Nucleus accumbens (tissue), 56 donors: ENCODE data around the gene CDKN1C.
A peak's percentile ranks its signal among the peaks of the same experiment; 100 is the strongest.
"Not testable (repeated sequence)": the region's sequence is repeated elsewhere in the genome, so short reads cannot be mapped to it uniquely, and the experiment has no call there.

Experiments
- DNase-seq, 56 donors: peaks; one replicate each; lab custom pipeline; 2025; lab: John Stamatoyannopoulos, UW

Gene CDKN1C

DNA sequence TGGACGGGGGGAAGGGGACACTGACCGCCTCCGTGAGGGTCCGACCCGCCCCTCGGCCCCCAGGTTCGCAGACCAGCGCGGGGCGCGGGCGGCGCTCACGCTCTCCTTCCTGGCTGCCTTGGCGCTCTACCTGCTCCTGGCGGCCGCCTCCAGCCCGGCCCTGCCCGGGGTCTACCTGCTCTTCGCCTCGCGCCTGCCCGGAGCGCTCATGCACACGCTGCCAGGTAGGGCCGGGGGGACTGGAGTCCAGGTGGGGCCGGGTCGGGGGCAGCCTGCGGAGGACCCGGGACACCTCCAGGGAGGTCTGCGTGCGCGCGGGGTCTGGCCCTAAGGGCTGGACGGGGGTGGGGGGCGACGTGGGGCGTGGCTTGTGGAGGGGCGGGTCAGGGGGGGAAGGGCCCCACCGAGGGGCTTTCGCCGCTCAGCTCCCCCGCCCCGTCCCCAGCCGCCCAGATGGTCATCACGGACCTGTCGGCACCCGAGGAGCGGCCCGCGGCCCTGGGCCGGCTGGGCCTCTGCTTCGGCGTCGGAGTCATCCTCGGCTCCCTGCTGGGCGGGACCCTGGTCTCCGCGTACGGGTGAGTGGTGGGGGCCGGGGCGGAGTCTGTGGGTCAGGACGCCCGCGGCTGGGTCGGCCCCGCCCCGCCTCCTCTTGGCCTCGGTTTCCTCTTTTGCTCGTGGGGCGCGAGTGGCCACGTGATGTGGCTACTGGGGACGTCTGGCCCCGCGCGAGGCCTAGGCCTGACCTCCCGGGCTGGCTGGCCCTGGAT, 23.7 kb upstream of the CDKN1C start:
- DNase-seq = no peak

GRCh38 chr11:2908130-2908529, 22.6 kb upstream of the CDKN1C start:
- DNase-seq = no peak

DNA sequence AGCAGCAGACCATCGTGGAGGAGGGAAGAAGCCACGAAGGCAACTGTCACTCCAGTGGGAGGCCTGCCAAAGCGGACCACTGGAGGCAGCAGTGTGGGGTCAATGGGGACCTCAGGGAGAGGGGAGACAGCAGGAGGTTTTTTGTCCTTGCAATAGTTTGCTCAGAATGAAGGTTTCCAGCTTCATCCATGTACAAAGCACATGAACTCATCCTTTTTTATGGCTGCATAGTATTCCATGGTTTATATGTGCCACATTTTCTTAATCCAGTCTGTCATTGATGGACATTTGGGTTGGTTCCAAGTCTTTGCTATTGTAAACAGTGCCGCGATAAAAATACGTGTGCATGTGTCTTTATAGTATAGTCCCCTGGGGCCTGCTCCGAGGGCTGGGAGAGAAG, 19.7 kb upstream of the CDKN1C start:
- not testable (repeated sequence) for DNase-seq

DNA sequence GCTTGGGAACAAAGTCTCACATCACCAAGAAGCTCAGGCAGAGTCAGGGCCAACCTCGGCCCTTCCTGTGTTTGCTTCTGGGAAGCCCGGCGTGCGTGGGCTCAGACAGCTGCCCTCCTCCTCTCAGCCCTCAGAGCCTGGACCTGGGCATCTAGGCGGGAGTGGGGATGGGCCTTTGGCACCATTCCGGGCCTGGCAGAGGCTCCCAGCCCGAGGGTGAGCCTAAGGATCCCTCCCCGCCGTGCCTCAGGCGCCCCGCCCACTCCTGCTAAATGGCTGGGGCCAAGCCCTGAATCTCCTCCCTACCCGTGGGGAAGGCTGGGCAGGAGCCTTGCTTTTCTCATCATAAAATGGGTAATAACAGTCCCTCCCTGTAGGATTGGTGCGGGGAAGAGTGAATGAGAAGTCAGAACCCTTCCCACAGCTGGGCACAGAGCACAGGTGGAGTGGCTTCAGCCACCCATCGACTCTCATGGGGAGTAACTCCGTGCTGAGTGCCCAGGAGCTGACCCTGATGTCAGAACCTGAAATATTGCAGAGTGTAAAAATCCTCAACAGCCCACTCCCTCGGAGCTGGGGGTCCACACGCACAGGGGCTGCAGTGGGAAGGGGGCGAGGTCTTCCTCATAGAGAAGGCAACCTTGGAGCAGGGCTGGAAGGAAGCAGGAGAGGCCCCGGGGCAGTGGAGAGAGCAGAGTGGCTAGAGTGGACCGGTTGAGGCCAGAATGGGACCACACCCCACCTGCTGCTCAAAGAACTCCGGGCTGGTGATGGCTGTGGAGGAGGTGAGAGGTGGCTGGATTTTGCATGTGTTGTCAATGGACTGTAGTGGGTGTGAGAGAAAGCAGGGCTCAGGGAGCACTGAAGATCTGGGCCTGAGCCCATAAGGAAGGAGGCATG, 18.8 kb upstream of the CDKN1C start:
- DNase-seq = no peak

GRCh38 chr11:2903672-2904011, 18.1 kb upstream of the CDKN1C start:
- DNase-seq = no peak

GRCh38 chr11:2902784-2903671, 17.5 kb upstream of the CDKN1C start:
- DNase-seq = no peak

DNA sequence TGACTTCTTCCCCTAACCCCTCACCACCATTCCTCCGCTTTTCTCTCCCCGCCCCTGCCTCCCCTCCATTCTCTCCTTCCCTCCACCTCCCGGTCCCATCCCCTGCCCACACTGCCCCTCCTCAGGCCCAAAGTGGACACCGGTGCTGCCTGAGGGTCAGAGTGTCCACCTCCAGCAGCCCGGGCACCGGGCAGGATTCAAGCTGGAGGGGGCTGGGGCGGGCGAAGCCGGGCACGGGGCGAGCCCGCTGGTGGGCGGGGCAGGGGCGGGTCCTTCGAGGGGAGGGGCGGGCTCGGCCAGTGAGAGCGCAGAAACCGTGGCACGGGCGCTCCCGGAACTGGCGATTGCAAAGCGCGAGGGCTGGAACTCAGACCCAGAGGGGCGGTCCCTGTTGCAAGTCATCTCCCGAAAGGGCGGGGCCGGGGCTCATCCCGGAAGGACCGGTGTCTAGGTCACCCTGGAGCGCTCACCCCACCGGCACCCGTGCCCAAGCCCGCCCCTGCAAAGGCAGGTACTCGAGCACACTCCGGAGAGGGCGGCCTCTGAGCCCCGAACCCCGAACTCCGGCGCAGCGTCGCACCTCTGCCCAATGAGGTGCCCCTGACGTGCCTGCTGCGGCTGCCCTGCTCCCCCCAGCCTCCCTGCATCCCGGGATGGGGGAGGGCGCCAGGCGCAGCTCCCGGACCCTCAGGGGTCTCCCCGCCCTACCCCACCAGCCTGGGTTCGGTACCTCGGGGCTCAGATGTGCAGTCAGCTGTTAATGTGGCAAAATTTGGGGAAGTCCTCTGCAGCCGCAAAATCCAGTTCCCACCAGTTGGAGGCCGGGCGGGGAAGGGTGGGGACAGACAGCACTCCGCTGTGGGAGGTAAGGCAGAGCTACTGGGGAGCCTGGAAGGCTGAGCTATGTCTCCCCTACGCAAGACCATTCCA, 16.5 kb upstream of the CDKN1C start:
- DNase-seq = peak in 43 of 56 donors; percentile 14 to 78 (median 44)

DNA sequence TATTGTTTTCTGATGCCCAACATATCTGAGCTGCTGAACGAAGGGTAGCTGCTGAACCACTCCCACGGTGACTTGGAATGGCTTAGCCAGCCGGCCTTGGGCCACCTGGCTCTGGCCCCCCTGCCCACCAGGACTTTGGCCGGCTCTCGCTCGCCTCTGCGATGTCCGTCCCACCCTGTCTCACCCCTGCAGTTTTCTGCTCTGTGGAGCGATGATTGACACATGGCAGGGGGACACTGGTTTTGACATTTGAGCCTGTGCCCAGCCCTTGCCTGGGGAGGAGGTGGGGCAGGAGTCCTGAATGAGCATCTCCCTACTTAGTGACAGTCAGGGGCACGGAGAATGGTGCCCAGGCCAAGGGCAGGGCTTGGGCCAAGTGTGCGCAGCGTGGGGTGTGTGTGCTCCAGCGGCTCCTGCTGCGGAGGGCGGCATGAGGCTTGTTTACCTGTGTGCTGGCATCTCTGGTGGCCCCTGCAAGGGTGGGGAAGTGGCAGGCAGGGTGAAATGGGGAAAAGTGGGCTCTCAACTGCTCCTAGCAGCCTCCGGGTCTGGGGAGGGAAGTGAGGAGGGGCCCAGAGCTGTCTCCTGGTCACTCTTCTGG, 15.7 kb upstream of the CDKN1C start:
- DNase-seq = no peak

DNA sequence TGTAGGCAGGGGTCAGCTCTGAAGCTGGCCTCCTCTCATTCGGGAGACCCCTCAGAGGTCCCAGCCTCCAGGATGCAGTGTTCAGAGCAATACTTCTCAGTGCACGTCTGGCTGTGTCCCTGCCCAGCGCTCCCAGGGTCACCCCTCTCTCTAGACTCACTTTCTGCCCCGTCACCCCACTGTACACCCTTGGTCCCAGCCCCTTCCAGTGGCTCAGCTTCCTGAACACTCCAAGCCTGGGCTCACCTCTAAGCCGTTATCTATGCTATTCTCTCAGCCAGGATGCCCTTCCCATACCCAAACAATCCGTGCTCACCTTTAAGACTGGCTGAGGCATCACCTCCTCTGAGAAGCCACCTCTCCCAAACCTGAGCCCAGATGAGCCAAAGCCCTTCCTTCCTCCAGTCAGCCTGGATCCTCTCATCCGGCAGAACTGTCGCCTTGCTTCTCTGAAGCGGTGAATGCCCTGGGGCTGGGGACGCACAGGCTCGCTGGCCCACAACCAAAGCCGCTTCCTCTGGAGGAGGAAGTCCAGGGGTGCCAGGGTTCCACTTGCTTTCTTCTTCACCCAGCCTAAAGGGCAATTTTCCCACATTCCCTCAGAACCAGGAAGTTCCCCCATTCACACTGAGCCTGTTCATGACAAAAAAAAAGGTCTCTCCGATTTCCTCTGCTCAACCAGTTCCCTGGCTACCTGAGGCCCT, 13.7 kb upstream of the CDKN1C start:
- DNase-seq = peak in 1 of 56 donors; percentile 29

DNA sequence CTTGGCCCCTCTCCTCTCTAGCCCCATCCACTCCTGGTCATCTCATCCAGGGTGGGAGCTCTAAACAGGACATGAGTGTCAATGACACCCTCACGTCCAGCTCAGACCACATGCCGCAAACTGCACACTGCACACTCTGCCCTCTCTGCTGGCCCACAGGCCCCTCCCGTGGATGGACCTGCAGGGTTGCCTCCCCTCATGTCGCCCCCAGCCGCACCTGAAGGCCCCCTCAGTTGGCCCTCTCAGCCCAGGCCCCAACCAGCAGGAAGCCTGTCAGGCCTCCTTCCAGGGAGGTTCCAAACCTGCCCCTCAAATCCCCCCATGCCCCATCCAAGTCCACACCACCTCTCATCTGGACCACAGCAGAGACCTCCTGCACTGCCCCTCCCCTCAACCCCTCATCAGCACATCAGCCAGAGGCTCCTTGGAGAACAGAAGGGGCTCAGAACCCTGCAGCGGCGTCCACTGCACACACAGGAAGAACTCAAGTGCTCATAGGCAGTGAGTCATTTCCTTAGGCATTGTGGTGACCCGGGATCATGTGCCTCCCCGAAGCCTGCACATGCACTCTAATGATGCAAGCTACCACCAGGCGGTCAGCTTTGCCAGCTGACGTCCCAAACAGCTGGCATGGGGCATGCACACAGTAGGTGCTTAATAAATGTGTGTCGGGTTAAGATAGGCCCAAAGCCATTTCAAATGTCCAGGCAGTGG, 12.9 kb upstream of the CDKN1C start:
- DNase-seq = peak in 1 of 56 donors; percentile 14

DNA sequence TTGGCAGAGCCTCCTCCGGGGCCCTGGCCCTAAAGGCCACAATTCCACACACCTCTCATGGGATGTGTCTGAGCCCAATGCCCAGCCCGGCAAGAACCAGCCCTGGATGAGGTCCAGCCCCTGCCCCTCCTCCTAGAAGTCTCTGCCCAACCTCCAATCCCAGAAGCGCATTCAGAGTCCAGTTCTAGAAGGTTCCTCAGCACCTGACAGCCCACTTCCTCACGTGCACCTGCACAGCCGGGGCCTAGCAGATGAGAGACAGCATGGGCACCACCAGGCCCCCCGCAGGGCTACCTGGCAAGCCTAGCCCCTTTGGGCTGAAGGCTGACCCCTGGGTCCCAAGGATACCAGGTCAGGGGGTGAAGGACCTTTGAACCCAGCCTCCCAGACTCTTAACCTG, 11.5 kb upstream of the CDKN1C start:
- no peak for DNase-seq

DNA sequence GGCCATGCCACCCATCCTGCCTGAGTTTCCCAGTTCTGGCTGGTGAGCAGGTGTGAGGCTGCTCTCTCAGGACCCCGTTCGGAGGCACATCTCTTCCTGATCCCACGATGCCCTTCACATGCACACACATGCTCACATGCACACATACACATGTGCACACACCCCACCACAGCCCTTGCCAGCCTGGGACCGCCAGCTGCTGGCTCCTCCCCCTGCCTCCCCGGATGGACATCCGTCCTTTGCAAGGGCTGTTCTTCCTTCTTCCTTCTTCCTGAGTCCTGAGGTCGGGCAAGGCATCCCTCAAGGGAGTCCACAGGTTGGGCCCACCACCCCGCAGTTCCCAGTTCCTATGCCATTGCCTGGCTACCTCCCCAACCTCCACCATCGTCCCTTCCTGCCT, 10.5 kb upstream of the CDKN1C start:
- no peak for DNase-seq

DNA sequence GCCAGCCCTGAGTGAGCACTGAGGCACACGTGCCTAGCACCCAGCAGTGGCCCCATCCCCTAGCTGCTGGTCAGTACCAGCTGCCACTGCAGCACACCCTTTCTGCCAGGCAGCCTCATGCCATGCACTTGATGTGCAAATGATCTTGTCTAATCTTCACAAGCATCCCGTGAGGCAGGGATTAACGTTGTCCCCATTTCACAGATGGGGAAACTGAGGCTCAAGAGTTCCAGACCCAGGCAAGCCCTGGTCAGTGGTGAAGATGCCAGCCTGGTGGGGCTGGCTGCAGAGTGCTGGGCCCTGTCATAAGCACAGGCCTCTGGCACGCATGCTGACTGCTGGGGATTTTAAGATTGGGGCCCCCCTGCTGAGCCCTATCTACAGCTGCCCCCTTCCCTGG, 8.4 kb upstream of the CDKN1C start:
- no peak for DNase-seq

DNA sequence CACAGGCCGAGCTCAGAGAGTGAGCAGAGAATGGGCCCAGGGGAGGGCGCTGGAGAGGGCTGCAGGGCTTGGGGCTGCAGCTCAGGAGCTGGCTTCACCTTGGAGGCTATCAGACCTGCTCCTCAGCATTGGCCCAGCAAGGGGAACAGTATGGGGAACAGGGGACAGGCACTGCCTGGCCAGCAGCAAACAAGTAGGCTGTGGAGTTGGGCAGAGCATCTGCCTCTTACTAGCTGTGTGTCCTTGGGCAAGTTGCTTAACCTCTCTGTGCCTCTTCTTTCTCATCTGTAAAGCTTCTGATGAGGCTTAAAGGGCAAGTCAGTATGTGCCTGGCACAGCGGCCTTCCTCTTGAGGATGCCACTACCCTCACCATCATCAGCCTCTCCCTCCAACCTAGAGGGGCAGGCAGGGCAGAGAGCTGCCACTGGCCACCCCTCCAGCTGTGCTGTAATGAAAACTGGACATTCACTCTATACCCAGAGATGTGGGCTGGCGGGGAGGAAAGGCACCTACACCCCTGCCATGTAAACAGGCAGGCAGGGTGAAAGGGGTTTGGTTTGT, 7.5 kb upstream of the CDKN1C start:
- DNase-seq = no peak

- DNase-seq = peak in 17 of 56 donors; percentile 14 to 62 (median 41)
These were observed 6.8 kb upstream of the CDKN1C start for GRCh38 chr11:2892215-2892966.

GRCh38 chr11:2891326-2892214, 6.0 kb upstream of the CDKN1C start:
- peak in 5 of 56 donors; percentile 19 to 50 (median 38) for DNase-seq
